HTERT RPE-1 (cell line): Measurements from ENCODE around the gene TELO2.
"Not testable (repeated sequence)": the region's sequence is repeated elsewhere in the genome, so short reads cannot be mapped to it uniquely, and the experiment has no call there.

Source experiments
- in situ Hi-C: fragments of 300-500 bp; cut with MboI; formaldehyde crosslinking; loops from 4 replicates; pipeline ENCODE4 v1.14.3; 2020; ENCODE audit warnings: low sequenced_read_pairs

The TELO2 gene

GRCh38 chr16:1457489-1458245 is 35.5 kb upstream of the TELO2 start:
- in situ Hi-C loops = no loop called here

GRCh38 chr16:1458336-1458976 is 34.7 kb upstream of the TELO2 start:
- in situ Hi-C loops = no loop called here

GRCh38 chr16:1458977-1459341 is 34.2 kb upstream of the TELO2 start:
- in situ Hi-C loops = no loop called here

- in situ Hi-C loops = no loop called here
These were observed 33.2 kb upstream of the TELO2 start for GRCh38 chr16:1459967-1460366.

- in situ Hi-C loops = no loop called here
These were observed 32.5 kb upstream of the TELO2 start for GRCh38 chr16:1460602-1461138.

GRCh38 chr16:1461146-1461545 is 32.0 kb upstream of the TELO2 start:
- in situ Hi-C loops = no loop called here

GRCh38 chr16:1464196-1464893 is 28.8 kb upstream of the TELO2 start:
- in situ Hi-C loops = no loop called here

GRCh38 chr16:1464894-1465566 is 28.1 kb upstream of the TELO2 start:
- in situ Hi-C loops = no loop called here

- in situ Hi-C loops = no loop called here
These were observed 27.6 kb upstream of the TELO2 start for GRCh38 chr16:1465567-1465915.

GRCh38 chr16:1466054-1466453 is 27.1 kb upstream of the TELO2 start:
- in situ Hi-C loops = no loop called here

- in situ Hi-C loops = no loop called here
These were observed 26.1 kb upstream of the TELO2 start for GRCh38 chr16:1466968-1467521.

GRCh38 chr16:1468426-1468810 is 24.7 kb upstream of the TELO2 start:
- in situ Hi-C loops = no loop called here

- in situ Hi-C loops = not testable (repeated sequence)
These were observed 24.0 kb upstream of the TELO2 start for GRCh38 chr16:1469141-1469540.

GRCh38 chr16:1469693-1470201 is 23.4 kb upstream of the TELO2 start:
- in situ Hi-C loops = no loop called here

- in situ Hi-C loops = no loop called here
These were observed 22.5 kb upstream of the TELO2 start for GRCh38 chr16:1470481-1471251.

GRCh38 chr16:1471569-1472194 is 21.5 kb upstream of the TELO2 start:
- in situ Hi-C loops = no loop called here

- in situ Hi-C loops = no loop called here
These were observed 20.2 kb upstream of the TELO2 start for GRCh38 chr16:1472974-1473373.

- in situ Hi-C loops = no loop called here
These were observed 18.9 kb upstream of the TELO2 start for GRCh38 chr16:1474082-1474795.
